Osteocyte (in vitro differentiated cells): ENCODE data around the gene CNTN2. TPM values are rescaled to one million over a fixed set of nuclear protein-coding genes. Genes with fewer than 3 reads are reported as not detected.

Experiments
- DNase-seq: peaks from one replicate; pipeline ENCODE4 v3.0.0; 2021; ENCODE audit warnings: mixed read lengths; ENCODE audit not compliant: unreplicated experiment; ENCODE audit errors: extremely low spot score
- H3K27ac Mint-ChIP-seq: one replicate; pipeline ENCODE4 v1.8.0; 2021; ENCODE audit warnings: mild to moderate bottlenecking, mixed read lengths; ENCODE audit not compliant: unreplicated experiment
- H3K27me3 Mint-ChIP-seq: one replicate; pipeline ENCODE4 v1.8.0; 2021; ENCODE audit warnings: mixed read lengths; ENCODE audit not compliant: unreplicated experiment
- H3K36me3 Mint-ChIP-seq: one replicate; pipeline ENCODE4 v1.8.0; 2021; ENCODE audit warnings: mixed read lengths; ENCODE audit not compliant: unreplicated experiment
- H3K4me1 Mint-ChIP-seq: one replicate; pipeline ENCODE4 v1.8.0; 2021; ENCODE audit warnings: mixed read lengths; ENCODE audit not compliant: unreplicated experiment
- H3K4me3 Mint-ChIP-seq: one replicate; pipeline ENCODE4 v1.8.0; 2021; ENCODE audit warnings: mild to moderate bottlenecking, moderate library complexity, mixed read lengths; ENCODE audit not compliant: unreplicated experiment
- H3K9me3 Mint-ChIP-seq: one replicate; pipeline ENCODE4 v1.8.0; 2021; ENCODE audit warnings: mixed read lengths; ENCODE audit not compliant: unreplicated experiment
- CTCF ChIP-seq: fragments of 200-600 bp; sonication (generic); IDR thresholded peaks from 2 replicates; pipeline ENCODE4 v1.5.0; 2021; ENCODE audit warnings: antibody characterized with exemption, mild to moderate bottlenecking, moderate library complexity
- total RNA-seq: library from RNA; stranded (reverse); gene quantifications from 2 replicates; pipeline ENCODE4 v1.2.1, GENCODE V29; 2021

CNTN2 gene
- total RNA-seq, 1 donor from 2014 or later, result not detected

GRCh38 chr1:205001162-205001561, 41.9 kb upstream of the CNTN2 start:
- H3K4me1 Mint-ChIP-seq, result no peaks in the 10 kb centered on the region
- no peaks in the 10 kb centered on the region for H3K9me3 Mint-ChIP-seq
- DNase-seq, result no peak
- no peaks in the 10 kb centered on the region for H3K36me3 Mint-ChIP-seq
- H3K27me3 Mint-ChIP-seq, result peaks cover 41% of the 10 kb centered on the region
- no peak overlapping the region for H3K27ac Mint-ChIP-seq
- H3K4me3 Mint-ChIP-seq, result no peak overlapping the region
- TF ChIP-seq CTCF, result no peak

- peaks cover 51% of the 10 kb centered on the region for H3K27me3 Mint-ChIP-seq
Observed at GRCh38 chr1:205002705-205003104, 40.3 kb upstream of the CNTN2 start.

GRCh38 chr1:205003358-205004131, 39.5 kb upstream of the CNTN2 start:
- H3K9me3 Mint-ChIP-seq, result no peaks in the 10 kb centered on the region
- TF ChIP-seq CTCF, result no peak
- H3K27ac Mint-ChIP-seq, result no peak overlapping the region
- H3K36me3 Mint-ChIP-seq, result no peaks in the 10 kb centered on the region
- no peak overlapping the region for H3K4me3 Mint-ChIP-seq
- no peak for DNase-seq
- H3K27me3 Mint-ChIP-seq, result peaks cover 51% of the 10 kb centered on the region
- H3K4me1 Mint-ChIP-seq, result no peaks in the 10 kb centered on the region

More at GRCh38 chr1:205002705-205003104, 40.3 kb upstream of the CNTN2 start:
- no peak overlapping the region for H3K4me3 Mint-ChIP-seq
- DNase-seq, result no peak
- H3K36me3 Mint-ChIP-seq, result no peaks in the 10 kb centered on the region
- no peak overlapping the region for H3K27ac Mint-ChIP-seq
- H3K4me1 Mint-ChIP-seq, result no peaks in the 10 kb centered on the region
- no peak for TF ChIP-seq CTCF
- H3K9me3 Mint-ChIP-seq, result no peaks in the 10 kb centered on the region

- H3K9me3 Mint-ChIP-seq, result no peaks in the 10 kb centered on the region
- H3K27ac Mint-ChIP-seq, result no peak overlapping the region
- no peaks in the 10 kb centered on the region for H3K36me3 Mint-ChIP-seq
- no peak for TF ChIP-seq CTCF
- DNase-seq, result no peak
- H3K4me3 Mint-ChIP-seq, result no peak overlapping the region
- peaks cover 51% of the 10 kb centered on the region for H3K27me3 Mint-ChIP-seq
- no peaks in the 10 kb centered on the region for H3K4me1 Mint-ChIP-seq
Observed at GRCh38 chr1:205004351-205004750, 38.7 kb upstream of the CNTN2 start.

GRCh38 chr1:205008896-205009295, 34.1 kb upstream of the CNTN2 start:
- H3K9me3 Mint-ChIP-seq, result no peaks in the 10 kb centered on the region
- no peaks in the 10 kb centered on the region for H3K36me3 Mint-ChIP-seq
- no peak overlapping the region for H3K4me3 Mint-ChIP-seq
- peaks cover under 1% of the 10 kb centered on the region for H3K4me1 Mint-ChIP-seq
- TF ChIP-seq CTCF, result no peak
- peaks cover 35% of the 10 kb centered on the region for H3K27me3 Mint-ChIP-seq
- no peak overlapping the region for H3K27ac Mint-ChIP-seq
- DNase-seq, result no peak
